MM.1S (cell line): ENCODE data around the gene SLC51B.

Experiments
- CTCF ChIP-seq: fragments of 300-600 bp; sonication (generic); IDR thresholded peaks from 2 replicates; pipeline ENCODE4 v1.5.1; 2016; ENCODE audit warnings: antibody characterized with exemption, low read length, mixed read lengths
- EZH2phosphoT487 ChIP-seq: fragments of 300-600 bp; sonication (generic); IDR thresholded peaks from 2 replicates; pipeline ENCODE4 v1.6.1; 2018; ENCODE audit warnings: antibody characterized with exemption, low read length

GRCh38 chr15:65048241-65048640, 3.1 kb downstream of the SLC51B start:
- TF ChIP-seq CTCF (no peak), EZH2phosphoT487 (no peak)
